Suprapubic skin (tissue), 4 donors: ENCODE measurements around the gene TM4SF20. TPM values are rescaled to one million over a fixed set of nuclear protein-coding genes. Genes with fewer than 3 reads are reported as not detected.

ENCODE experiments used
- DNase-seq, 2 donors: peaks; one replicate each; pipeline ENCODE4 v3.0.0-alpha.2; 2019; ENCODE audit warnings: low spot score in 2 of 2
- H3K27ac ChIP-seq: fragments of 200-600 bp; sonication (generic); one replicate; pipeline ENCODE4 v1.5.1; 2019
- H3K27me3 ChIP-seq: fragments of 200-600 bp; sonication (generic); one replicate; pipeline ENCODE4 v1.5.1; 2019
- H3K36me3 ChIP-seq: fragments of 200-600 bp; sonication (generic); one replicate; pipeline ENCODE4 v1.5.1; 2019
- H3K4me1 ChIP-seq: fragments of 200-600 bp; sonication (generic); one replicate; pipeline ENCODE4 v1.5.1; 2019
- H3K4me3 ChIP-seq: fragments of 200-600 bp; sonication (generic); one replicate; pipeline ENCODE4 v1.5.1; 2019; ENCODE audit warnings: mild to moderate bottlenecking
- H3K9me3 ChIP-seq: fragments of 200-600 bp; sonication (generic); one replicate; pipeline ENCODE4 v1.5.1; 2019
- CTCF ChIP-seq, 2 donors: fragments of 200-600 bp in 1 of 2; fragments of 450-650 bp in 1 of 2; sonication (generic) in 1 of 2; IDR thresholded peaks; one replicate each; pipeline ENCODE4 v1.5.1; 2016 to 2019; ENCODE audit warnings: antibody characterized with exemption in 2 of 2, mild to moderate bottlenecking in 1 of 2, moderate library complexity in 1 of 2
- EP300 ChIP-seq: sonication (generic); formaldehyde crosslinking; IDR thresholded peaks from one replicate; pipeline ENCODE4 v1.6.1; 2017; ENCODE audit warnings: antibody characterized with exemption
- POLR2A ChIP-seq, 2 donors: fragments of 450-650 bp; IDR thresholded peaks; one replicate each; pipeline ENCODE4 v1.6.1; 2017; ENCODE audit warnings: antibody characterized with exemption in 2 of 2, mild to moderate bottlenecking in 2 of 2, moderate library complexity in 2 of 2
- POLR2AphosphoS5 ChIP-seq, 3 donors: sonication (generic); formaldehyde crosslinking; IDR thresholded peaks; one replicate each; pipeline ENCODE4 v1.6.1; 2017; ENCODE audit warnings: antibody characterized with exemption in 3 of 3
- WGBS: methylation state at CpG from one replicate; pipeline ENCODE4 v1.1.5; 2018; 5-methylcytosine and 5-hydroxymethylcytosine counted together
- total RNA-seq, 4 donors: library from RNA; depleted of rRNA; stranded (reverse); fragments of >200 nt; gene quantifications; one replicate each; pipeline ENCODE4 v1.1.0, GENCODE V29; 2016

Gene TM4SF20
- total RNA-seq, 4 donors from 2014 or later, result 0.42 TPM; not detected in 3

GRCh38 chr2:227377467-227378351 lies 1.4 kb downstream of the TM4SF20 start:
- 62% methylated on average over 8 of the region's 8 CpGs for WGBS
- H3K27me3 ChIP-seq, result no peaks in the 10 kb centered on the region
- TF ChIP-seq POLR2AphosphoS5 (IDR thresholded peaks at IDR 0.05) (no peak), EP300 (no peak), POLR2A (IDR thresholded peaks at IDR 0.05) (no peak), CTCF (IDR thresholded peaks at IDR 0.05) (no peak)
- H3K9me3 ChIP-seq, result no peaks in the 10 kb centered on the region
- no peak for DNase-seq
- H3K27ac ChIP-seq, result no peak overlapping the region
- no peak overlapping the region for H3K4me3 ChIP-seq
- H3K36me3 ChIP-seq, result no peaks in the 10 kb centered on the region
- no peaks in the 10 kb centered on the region for H3K4me1 ChIP-seq

GRCh38 chr2:227376656-227377396 lies 2.3 kb downstream of the TM4SF20 start:
- Histone ChIP-seq H3K4me3 (no peak overlapping the region), H3K27me3 (no peaks in the 10 kb centered on the region), H3K36me3 (no peaks in the 10 kb centered on the region), H3K27ac (no peak overlapping the region), H3K9me3 (no peaks in the 10 kb centered on the region), H3K4me1 (no peaks in the 10 kb centered on the region)
- no peak for DNase-seq
- 71% methylated on average over 9 of the region's 9 CpGs for WGBS
- TF ChIP-seq POLR2A (IDR thresholded peaks at IDR 0.05) (no peak), EP300 (no peak), POLR2AphosphoS5 (IDR thresholded peaks at IDR 0.05) (no peak), CTCF (IDR thresholded peaks at IDR 0.05) (no peak)

GRCh38 chr2:227374158-227374557 lies 4.9 kb downstream of the TM4SF20 start:
- no peak for DNase-seq

DNA sequence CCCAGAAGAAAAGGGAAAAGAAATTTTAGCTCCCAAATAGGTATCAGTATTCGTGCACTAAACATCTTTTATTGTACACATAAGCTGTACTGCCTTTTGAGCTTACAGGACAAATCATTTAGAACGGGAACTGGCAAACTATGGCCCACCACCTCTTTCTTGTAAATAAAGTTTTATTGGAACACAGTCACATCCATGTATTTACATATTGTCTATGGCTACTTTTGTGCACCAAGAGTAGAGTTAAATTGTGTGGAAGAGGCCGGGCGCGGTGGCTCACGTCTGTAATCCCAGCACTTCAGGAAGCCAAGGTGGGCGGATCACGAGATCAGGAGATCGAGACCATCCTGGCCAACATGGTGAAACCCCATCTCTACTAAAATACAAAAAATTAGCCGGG lies 5.7 kb downstream of the TM4SF20 start:
- DNase-seq, result no peak
- no peak for TF ChIP-seq EP300
- no peak for TF ChIP-seq POLR2AphosphoS5 (IDR thresholded peaks at IDR 0.05)
- no peak for TF ChIP-seq CTCF (IDR thresholded peaks at IDR 0.05)
- Histone ChIP-seq H3K9me3 (no peaks in the 10 kb centered on the region), H3K4me3 (no peak overlapping the region), H3K36me3 (no peaks in the 10 kb centered on the region), H3K27me3 (no peaks in the 10 kb centered on the region), H3K27ac (no peak overlapping the region), H3K4me1 (no peaks in the 10 kb centered on the region)
- WGBS, result 91% methylated on average over 10 of the region's 10 CpGs

More at GRCh38 chr2:227374158-227374557, 4.9 kb downstream of the TM4SF20 start:
- Histone ChIP-seq H3K9me3 (no peaks in the 10 kb centered on the region), H3K4me1 (no peaks in the 10 kb centered on the region), H3K27me3 (no peaks in the 10 kb centered on the region), H3K36me3 (no peaks in the 10 kb centered on the region), H3K4me3 (no peak overlapping the region), H3K27ac (no peak overlapping the region)
- TF ChIP-seq POLR2AphosphoS5 (IDR thresholded peaks at IDR 0.05) (no peak), POLR2A (IDR thresholded peaks at IDR 0.05) (no peak), EP300 (no peak), CTCF (IDR thresholded peaks at IDR 0.05) (no peak)
- WGBS, result 58% methylated on average over 6 of the region's 6 CpGs

DNA sequence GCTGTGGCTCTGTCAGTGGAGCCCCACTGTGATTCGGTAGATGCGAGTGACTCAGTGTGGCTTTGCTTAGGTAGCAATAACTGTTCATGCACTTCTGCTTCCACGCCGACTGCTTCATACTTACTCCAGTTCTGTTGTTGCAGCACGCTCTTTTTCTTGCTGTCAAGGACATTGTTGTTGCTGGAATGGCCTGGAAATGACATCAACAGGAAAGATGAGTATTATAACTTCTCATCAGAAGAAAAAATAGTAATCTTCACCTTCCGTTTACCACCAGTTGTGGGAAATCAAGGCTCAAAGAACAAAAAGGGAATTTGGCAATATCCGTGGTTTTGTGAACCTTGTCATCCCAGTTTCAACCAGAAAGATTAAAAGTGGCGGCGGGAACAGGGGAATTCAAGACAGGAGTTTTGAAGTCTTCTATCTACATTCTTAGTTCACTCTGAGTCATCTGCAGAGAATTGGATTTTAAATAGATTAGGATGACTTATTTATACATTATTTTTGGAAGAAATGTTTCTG lies 8.3 kb downstream of the TM4SF20 start:
- DNase-seq, result no peak
- WGBS, result 71% methylated on average over 9 of the region's 9 CpGs

More for the DNA sequence above, 8.3 kb downstream of the TM4SF20 start:
- Histone ChIP-seq H3K9me3 (no peaks in the 10 kb centered on the region), H3K36me3 (no peaks in the 10 kb centered on the region), H3K4me1 (peaks cover 10% of the 10 kb centered on the region), H3K27ac (no peak overlapping the region), H3K27me3 (no peaks in the 10 kb centered on the region), H3K4me3 (no peak overlapping the region)
- TF ChIP-seq POLR2AphosphoS5 (IDR thresholded peaks at IDR 0.05), result no peak
- TF ChIP-seq POLR2A (IDR thresholded peaks at IDR 0.05), result no peak
- TF ChIP-seq CTCF (IDR thresholded peaks at IDR 0.05), result no peak
- no peak for TF ChIP-seq EP300
